Dermis lymphatic vessel endothelial cell (primary cell): Measurements from ENCODE around the gene REX1BD. TPM values are rescaled to one million over a fixed set of nuclear protein-coding genes. Genes with fewer than 3 reads are reported as not detected.

Source experiments
- total RNA-seq: library from RNA; depleted of rRNA; stranded (reverse); fragments of >200 nt; gene quantifications from 2 replicates; pipeline ENCODE4 v1.2.1, GENCODE V29; 2014

The REX1BD gene
- total RNA-seq = 43.6 and 45.5 TPM in 2 replicates

GRCh38 chr19:18588611-18589379 lies at the start of gene REX1BD:
TSS of gene REX1BD (plus strand) at chr19:18588798. CDS start at chr19:18588802, 4 bp downstream.

GRCh38 chr19:18542941-18543813 lies 45.4 kb upstream of the REX1BD start, which contains the start of gene FKBP8:
TSS of gene FKBP8 (minus strand) at chr19:18543573. CDS start at chr19:18541970, 1,603 bp downstream.

GRCh38 chr19:18557411-18558201 lies 31.0 kb upstream of the REX1BD start, which contains the start of gene KXD1:
TSS of gene KXD1 (plus strand) at chr19:18557870. CDS start at chr19:18562057, 4,187 bp downstream.

GRCh38 chr19:18571564-18572344 lies 16.8 kb upstream of the REX1BD start, which contains the start of gene UBA52:
TSS of gene UBA52 (plus strand) at chr19:18571857. CDS start at chr19:18573301, 1,444 bp downstream.

GRCh38 chr19:18606281-18607225 lies 18.0 kb downstream of the REX1BD start, which contains the start of gene CRLF1:
TSS of gene CRLF1 (minus strand) at chr19:18606799. CDS start at chr19:18606656, 143 bp downstream.

GRCh38 chr19:18612772-18613588 lies 24.4 kb downstream of the REX1BD start, which contains the start of gene TMEM59L:
TSS of gene TMEM59L (plus strand) at chr19:18612870. CDS start at chr19:18612959, 89 bp downstream.

GRCh38 chr19:18636969-18637629 lies 48.5 kb downstream of the REX1BD start, which contains the start of gene KLHL26:
TSS of gene KLHL26 (plus strand) at chr19:18637028. CDS start at chr19:18637055, 27 bp downstream.

Other genes with a start within 250 kb of the REX1BD start
- gene PGPEP1, start 248.2 kb upstream of the REX1BD start, total RNA-seq = 19.6 and 21.7 TPM in 2 replicates
- 50.7 and 51.2 TPM in 2 replicates for gene GDF15, start 202.6 kb upstream of the REX1BD start, total RNA-seq
- not detected in 2 replicates for gene LRRC25, start 191.2 kb upstream of the REX1BD start, total RNA-seq
- 32.9 and 36.8 TPM in 2 replicates for gene SSBP4, start 169.4 kb upstream of the REX1BD start, total RNA-seq
- gene ISYNA1, start 150.7 kb upstream of the REX1BD start, total RNA-seq = 45.5 and 46.1 TPM in 2 replicates
- gene ELL, start 66.7 kb upstream of the REX1BD start, total RNA-seq = 10.5 and 11.3 TPM in 2 replicates
- 147 and 170 TPM in 2 replicates for gene FKBP8, start 45.2 kb upstream of the REX1BD start, total RNA-seq
- gene KXD1, start 30.9 kb upstream of the REX1BD start, total RNA-seq = 52.0 and 54.2 TPM in 2 replicates
- 811 and 1,032 TPM in 2 replicates for gene UBA52, start 16.9 kb upstream of the REX1BD start, total RNA-seq
- not detected in 2 replicates for gene CRLF1, start 18.0 kb downstream of the REX1BD start, total RNA-seq
- gene TMEM59L, start 24.1 kb downstream of the REX1BD start, total RNA-seq = not detected in 2 replicates
- 1.6 and 2.7 TPM in 2 replicates for gene KLHL26, start 48.2 kb downstream of the REX1BD start, total RNA-seq
- gene CRTC1, start 94.9 kb downstream of the REX1BD start, total RNA-seq = 0.65 and 0.86 TPM in 2 replicates
- gene COMP, start 202.5 kb downstream of the REX1BD start, total RNA-seq = under 0.01 TPM in 1 of 2 replicates, not detected in the other
- 45.8 and 52.3 TPM in 2 replicates for gene UPF1, start 243.2 kb downstream of the REX1BD start, total RNA-seq